COLO668 (cell line): ENCODE results near the gene IFNGR1.

Source experiments
- DNase-seq: peaks from one replicate; lab custom pipeline; 2025; ENCODE audit not compliant: unreplicated experiment; lab: John Stamatoyannopoulos, UW

The IFNGR1 gene

GRCh38 chr6:137156650-137157049 is 62.5 kb downstream of the IFNGR1 start:
- DNase-seq: no peak

GRCh38 chr6:137155830-137156229 is 63.4 kb downstream of the IFNGR1 start:
- DNase-seq: no peak

GRCh38 chr6:137150072-137150471 is 69.1 kb downstream of the IFNGR1 start:
- DNase-seq: no peak

GRCh38 chr6:137149035-137149393 is 70.2 kb downstream of the IFNGR1 start:
- DNase-seq: no peak

- no peak for DNase-seq
These were observed 70.7 kb downstream of the IFNGR1 start for GRCh38 chr6:137148306-137149034.
